HCT116 (cell line): ENCODE data around the gene AUTS2. TPM values are rescaled to one million over a fixed set of nuclear protein-coding genes. Genes with fewer than 3 reads are reported as not detected.

Source experiments
- ATAC-seq: fragments of 200-7000 bp; cut with Tn5 transposase; 2 replicates; pipeline ENCODE4 v1.9.1; 2020; ENCODE audit warnings: mild to moderate bottlenecking, moderate library complexity
- BruUV-seq: library from RNA; stranded (reverse); fragments of 400-500 nt; replicated peaks from 2 replicates; lab custom pipeline; 2021; lab: Mats Ljungman, UMichigan
- CTCF ChIA-PET: fragments of 300-600 bp; sonication (Branson Sonifier 250); formaldehyde crosslinking; loops from one replicate; lab custom pipeline; 2021; ENCODE audit warnings: antibody characterized with exemption; lab: Charles Lee
- POLR2A ChIA-PET: fragments of 300-600, 350-600 bp; sonication (Branson Sonifier 250); formaldehyde crosslinking; loops from one replicate; lab custom pipeline; 2021; ENCODE audit warnings: antibody characterized with exemption; lab: Charles Lee
- RAD21 ChIA-PET, 2 experiments: fragments of 300-600 bp; sonication (Branson Sonifier 250); formaldehyde crosslinking; loops; one replicate each; lab custom pipeline; 2023; ENCODE audit warnings: low total read pairs in 2 of 2; ENCODE audit not compliant: uncharacterized antibody in 2 of 2, unreplicated experiment in 2 of 2, low non-redundant PET in 1 of 2; lab: Charles Lee
- DNase-seq: peaks from one replicate; pipeline ENCODE4 v3.0.0-alpha.2; 2010; ENCODE audit warnings: low read depth, low spot score
- H2AFZ ChIP-seq: fragments of 200-600 bp; shearing (Covaris generic), sonication (generic); 2 replicates; pipeline ENCODE4 v1.6.1; 2017; ENCODE audit warnings: low read depth, mixed run types, mixed read lengths, antibody characterized with exemption, low read length; ENCODE audit not compliant: poor library complexity, severe bottlenecking
- H3K27ac ChIP-seq: 2 replicates; pipeline ENCODE4 v1.5.1; 2012; ENCODE audit warnings: low read depth, low read length
- H3K27me3 ChIP-seq: fragments of 200-600 bp; sonication (generic); 2 replicates; pipeline ENCODE4 v1.6.1; 2016; ENCODE audit warnings: mixed run types, low read length, mixed read lengths; ENCODE audit not compliant: insufficient read depth
- H3K36me3 ChIP-seq, 2 experiments: fragments of 200-500 bp in 1 of 2; fragments of 200-600 bp in 1 of 2; sonication (Bioruptor generic) in 1 of 2; sonication (generic) in 1 of 2; 2 replicates each; pipeline versions ENCODE4 v1.5.1 to v1.6.1; 2014 to 2016; ENCODE audit warnings: low read length in 2 of 2, inconsistent platforms in 1 of 2, mixed read lengths in 1 of 2, mixed run types in 1 of 2; ENCODE audit not compliant: insufficient read depth in 2 of 2, control insufficient read depth in 1 of 2
- H3K4me1 ChIP-seq, 2 experiments: fragments of 200-600 bp in 1 of 2; sonication (generic) in 1 of 2; 2 replicates each; pipeline versions ENCODE4 v1.5.1 to v1.6.1; 2012 to 2017; ENCODE audit warnings: low read length in 2 of 2, inconsistent platforms in 1 of 2, mild to moderate bottlenecking in 1 of 2, mixed read lengths in 1 of 2, mixed run types in 1 of 2, moderate library complexity in 1 of 2; ENCODE audit not compliant: insufficient read depth in 2 of 2, control insufficient read depth in 1 of 2
- H3K4me2 ChIP-seq: fragments of 200-600 bp; sonication (generic); 2 replicates; pipeline ENCODE4 v1.6.1; 2017; ENCODE audit warnings: mixed run types, low read length, mixed read lengths
- H3K4me3 ChIP-seq, 2 experiments: fragments of 200-600 bp in 1 of 2; sonication (generic) in 1 of 2; replicated peaks in 1 of 2; 2 replicates each; pipeline ENCODE4 v1.5.1; 2011 to 2016; ENCODE audit warnings: low read length in 2 of 2, control low read depth in 1 of 2, low read depth in 1 of 2, mild to moderate bottlenecking in 1 of 2, mixed read lengths in 1 of 2, mixed run types in 1 of 2
- H3K79me2 ChIP-seq: fragments of 200-600 bp; sonication (generic); 2 replicates; pipeline ENCODE4 v1.6.1; 2017; ENCODE audit warnings: mild to moderate bottlenecking, mixed run types, low read length, moderate library complexity, mixed read lengths; ENCODE audit not compliant: insufficient read depth
- H3K9ac ChIP-seq: fragments of 200-600 bp; sonication (generic); 2 replicates; pipeline ENCODE4 v1.6.1; 2016; ENCODE audit warnings: low read length, mixed read lengths
- H3K9me2 ChIP-seq: fragments of 200-600 bp; sonication (generic), shearing (Covaris generic); 2 replicates; pipeline ENCODE4 v1.6.1; 2017; ENCODE audit warnings: mixed run types, mild to moderate bottlenecking, moderate library complexity; ENCODE audit not compliant: insufficient read depth
- H3K9me3 ChIP-seq, 2 experiments: fragments of 200-500 bp in 1 of 2; fragments of 200-600 bp in 1 of 2; sonication (Bioruptor generic) in 1 of 2; sonication (generic) in 1 of 2; 2 replicates each; pipeline ENCODE4 v1.6.1; 2014 to 2017; ENCODE audit warnings: low read length in 2 of 2, mixed read lengths in 2 of 2, inconsistent platforms in 1 of 2, low read depth in 1 of 2, mild to moderate bottlenecking in 1 of 2, mixed run types in 1 of 2, moderate library complexity in 1 of 2; ENCODE audit not compliant: control insufficient read depth in 1 of 2, insufficient read depth in 1 of 2
- H4K20me1 ChIP-seq: fragments of 200-600 bp; sonication (generic), shearing (Covaris generic); 2 replicates; pipeline ENCODE4 v1.6.1; 2017; ENCODE audit warnings: mixed run types, mild to moderate bottlenecking, moderate library complexity; ENCODE audit not compliant: insufficient read depth
- CBX3 ChIP-seq: IDR thresholded peaks from 2 replicates; pipeline ENCODE4 v1.6.1; 2012; ENCODE audit warnings: low read depth
- CEBPB ChIP-seq: IDR thresholded peaks from 2 replicates; pipeline ENCODE4 v1.6.1; 2012; ENCODE audit warnings: low read depth
- EGR1 ChIP-seq: IDR thresholded peaks from 2 replicates; pipeline ENCODE4 v1.6.1; 2012; ENCODE audit warnings: low read depth
- ELF1 ChIP-seq: IDR thresholded peaks from 2 replicates; pipeline ENCODE4 v1.6.1; 2012; ENCODE audit warnings: low read depth, borderline replicate concordance
- EZH2 ChIP-seq: fragments of 200-600 bp; sonication (generic); IDR thresholded peaks from 2 replicates; pipeline ENCODE4 v1.6.1; 2017; ENCODE audit warnings: antibody characterized with exemption, mixed run types
- EZH2phosphoT487 ChIP-seq: fragments of 200-600 bp; IDR thresholded peaks from 2 replicates; pipeline ENCODE4 v1.6.1; 2018; ENCODE audit warnings: antibody characterized with exemption, borderline replicate concordance
- FOSL1 ChIP-seq: IDR thresholded peaks from 2 replicates; pipeline ENCODE4 v1.6.1; 2012; ENCODE audit warnings: low read depth
- JUND ChIP-seq: IDR thresholded peaks from 2 replicates; pipeline ENCODE4 v1.6.1; 2012
- POLR2A ChIP-seq: IDR thresholded peaks from 2 replicates; pipeline ENCODE4 v1.7.0; 2011; ENCODE audit warnings: borderline replicate concordance; ENCODE audit not compliant: insufficient read depth, insufficient read length; ENCODE audit errors: extremely low read depth
- POLR2AphosphoS5 ChIP-seq: IDR thresholded peaks from 2 replicates; pipeline ENCODE4 v1.6.1; 2011; ENCODE audit warnings: mild to moderate bottlenecking, low read depth, low read length, moderate library complexity
- RAD21 ChIP-seq: IDR thresholded peaks from 2 replicates; pipeline ENCODE4 v1.6.1; 2012; ENCODE audit warnings: low read depth, mild to moderate bottlenecking
- SIN3A ChIP-seq: IDR thresholded peaks from 2 replicates; pipeline ENCODE4 v1.6.1; 2012; ENCODE audit warnings: low read depth
- SRF ChIP-seq: IDR thresholded peaks from 2 replicates; pipeline ENCODE4 v1.6.1; 2012; ENCODE audit warnings: low read depth
- YY1 ChIP-seq: IDR thresholded peaks from 2 replicates; pipeline ENCODE4 v1.6.1; 2011; ENCODE audit warnings: low read length, low read depth, moderate library complexity, mild to moderate bottlenecking; ENCODE audit not compliant: insufficient replicate concordance; ENCODE audit errors: extremely low read depth
- ZFX ChIP-seq: fragments of 450-650 bp; IDR thresholded peaks from 2 replicates; pipeline ENCODE4 v1.6.1; 2017
- ZNF274 ChIP-seq: fragments of 200-500 bp; sonication (Bioruptor generic); IDR thresholded peaks from 2 replicates; pipeline ENCODE4 v1.6.1; 2014; ENCODE audit warnings: mild to moderate bottlenecking, low read depth, low read length, inconsistent platforms
- intact Hi-C: fragments of 100-400 bp; cut with micrococcal nuclease; formaldehyde crosslinking; loops from 2 replicates; pipeline ENCODE4 v1.10.0; 2022
- total RNA-seq: library from RNA; stranded (reverse); gene quantifications from one replicate; pipeline ENCODE4 v1.2.1, GENCODE V29; 2021; ENCODE audit not compliant: unreplicated experiment
- TF ChIP-seq, protein P1 (sequence below): IDR thresholded peaks from 2 replicates; pipeline ENCODE4 v1.6.1; 2012
- TF ChIP-seq, protein P2 (sequence below), 3 experiments: fragments of 200-600 bp in 1 of 3; sonication (generic) in 1 of 3; IDR thresholded peaks in 2 of 3; conservative IDR thresholded peaks in 1 of 3; 2 replicates each; pipeline ENCODE4 v1.5.1; 2012 to 2017; ENCODE audit warnings: low read depth in 2 of 3, low read length in 2 of 3, antibody characterized with exemption in 1 of 3, borderline replicate concordance in 1 of 3, control low read depth in 1 of 3, mild to moderate bottlenecking in 1 of 3, mixed read lengths in 1 of 3, mixed run types in 1 of 3, moderate library complexity in 1 of 3; ENCODE audit not compliant: insufficient read depth in 1 of 3
- TF ChIP-seq, protein P3 (sequence below): IDR thresholded peaks from 2 replicates; pipeline ENCODE4 v1.6.1; 2012
- TF ChIP-seq, protein P4 (sequence below): IDR thresholded peaks from 2 replicates; pipeline ENCODE4 v1.6.1; 2011; ENCODE audit warnings: mild to moderate bottlenecking, low read length, moderate library complexity; ENCODE audit not compliant: insufficient replicate concordance; ENCODE audit errors: extremely low read depth

Gene AUTS2
- total RNA-seq, 1 experiment from 2014 or later, result 0.93 TPM

DNA sequence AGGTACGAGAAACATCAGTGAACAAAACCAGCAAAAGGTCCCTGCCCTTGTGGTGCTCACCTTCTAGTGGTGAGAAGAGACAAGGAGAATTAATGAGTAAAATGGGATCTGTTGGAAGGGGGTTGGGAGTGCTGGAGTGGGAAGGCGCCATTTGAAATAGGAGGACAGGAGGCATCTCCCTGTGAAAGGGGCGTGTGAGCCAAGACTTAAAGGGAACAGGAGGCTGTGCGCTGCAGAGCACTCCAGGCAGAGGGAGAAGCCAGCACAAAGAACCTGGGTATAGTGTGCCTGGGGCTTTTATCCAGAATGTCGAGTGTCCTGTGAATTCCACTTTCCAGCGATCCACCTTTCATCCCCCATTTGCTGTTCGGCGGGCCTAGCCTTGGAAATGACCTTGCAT lies 1035.8 kb downstream of the AUTS2 start:
- no peak overlapping the region for H3K27ac ChIP-seq
- intact Hi-C loops, result no loop called here
- DNase-seq, result no peak
- no peaks in the 10 kb centered on the region for H3K79me2 ChIP-seq
- H3K27me3 ChIP-seq, result no peaks in the 10 kb centered on the region
- no peak overlapping the region for H3K9ac ChIP-seq
- no TSS peak for BruUV-seq
- no peaks in the 10 kb centered on the region for H3K4me1 ChIP-seq
- peaks cover 4 to 22% of the 10 kb centered on the region in 2 experiments; a peak in 2 of 4 replicates for H3K9me3 ChIP-seq
- TF ChIP-seq CBX3 (no peak), EZH2phosphoT487 (no peak), EZH2 (no peak), SIN3A (no peak), EGR1 (no peak), RAD21 (no peak), POLR2A (no peak), JUND (no peak), SRF (no peak), FOSL1 (no peak), ZFX (no peak), YY1 (no peak), ELF1 (no peak), CEBPB (no peak), ZNF274 (no peak), POLR2AphosphoS5 (no peak)
- TF ChIP-seq, protein P1, sequence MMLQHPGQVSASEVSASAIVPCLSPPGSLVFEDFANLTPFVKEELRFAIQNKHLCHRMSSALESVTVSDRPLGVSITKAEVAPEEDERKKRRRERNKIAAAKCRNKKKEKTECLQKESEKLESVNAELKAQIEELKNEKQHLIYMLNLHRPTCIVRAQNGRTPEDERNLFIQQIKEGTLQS, result no peak
- TF ChIP-seq, protein P2, sequence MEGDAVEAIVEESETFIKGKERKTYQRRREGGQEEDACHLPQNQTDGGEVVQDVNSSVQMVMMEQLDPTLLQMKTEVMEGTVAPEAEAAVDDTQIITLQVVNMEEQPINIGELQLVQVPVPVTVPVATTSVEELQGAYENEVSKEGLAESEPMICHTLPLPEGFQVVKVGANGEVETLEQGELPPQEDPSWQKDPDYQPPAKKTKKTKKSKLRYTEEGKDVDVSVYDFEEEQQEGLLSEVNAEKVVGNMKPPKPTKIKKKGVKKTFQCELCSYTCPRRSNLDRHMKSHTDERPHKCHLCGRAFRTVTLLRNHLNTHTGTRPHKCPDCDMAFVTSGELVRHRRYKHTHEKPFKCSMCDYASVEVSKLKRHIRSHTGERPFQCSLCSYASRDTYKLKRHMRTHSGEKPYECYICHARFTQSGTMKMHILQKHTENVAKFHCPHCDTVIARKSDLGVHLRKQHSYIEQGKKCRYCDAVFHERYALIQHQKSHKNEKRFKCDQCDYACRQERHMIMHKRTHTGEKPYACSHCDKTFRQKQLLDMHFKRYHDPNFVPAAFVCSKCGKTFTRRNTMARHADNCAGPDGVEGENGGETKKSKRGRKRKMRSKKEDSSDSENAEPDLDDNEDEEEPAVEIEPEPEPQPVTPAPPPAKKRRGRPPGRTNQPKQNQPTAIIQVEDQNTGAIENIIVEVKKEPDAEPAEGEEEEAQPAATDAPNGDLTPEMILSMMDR (IDR thresholded peaks at IDR 0.05 in 2 of 3, conservative IDR thresholded peaks at IDR 0.05 in 1 of 3; ENCODE audit: borderline replicate concordance in 1 of 3, insufficient read depth in 1 of 3, low read depth in 2 of 3, low read length in 2 of 3), result no peak
- TF ChIP-seq, protein P3, sequence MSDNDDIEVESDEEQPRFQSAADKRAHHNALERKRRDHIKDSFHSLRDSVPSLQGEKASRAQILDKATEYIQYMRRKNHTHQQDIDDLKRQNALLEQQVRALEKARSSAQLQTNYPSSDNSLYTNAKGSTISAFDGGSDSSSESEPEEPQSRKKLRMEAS, result no peak
- TF ChIP-seq, protein P4, sequence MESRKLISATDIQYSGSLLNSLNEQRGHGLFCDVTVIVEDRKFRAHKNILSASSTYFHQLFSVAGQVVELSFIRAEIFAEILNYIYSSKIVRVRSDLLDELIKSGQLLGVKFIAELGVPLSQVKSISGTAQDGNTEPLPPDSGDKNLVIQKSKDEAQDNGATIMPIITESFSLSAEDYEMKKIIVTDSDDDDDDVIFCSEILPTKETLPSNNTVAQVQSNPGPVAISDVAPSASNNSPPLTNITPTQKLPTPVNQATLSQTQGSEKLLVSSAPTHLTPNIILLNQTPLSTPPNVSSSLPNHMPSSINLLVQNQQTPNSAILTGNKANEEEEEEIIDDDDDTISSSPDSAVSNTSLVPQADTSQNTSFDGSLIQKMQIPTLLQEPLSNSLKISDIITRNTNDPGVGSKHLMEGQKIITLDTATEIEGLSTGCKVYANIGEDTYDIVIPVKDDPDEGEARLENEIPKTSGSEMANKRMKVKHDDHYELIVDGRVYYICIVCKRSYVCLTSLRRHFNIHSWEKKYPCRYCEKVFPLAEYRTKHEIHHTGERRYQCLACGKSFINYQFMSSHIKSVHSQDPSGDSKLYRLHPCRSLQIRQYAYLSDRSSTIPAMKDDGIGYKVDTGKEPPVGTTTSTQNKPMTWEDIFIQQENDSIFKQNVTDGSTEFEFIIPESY, result no peak
- no peaks in the 10 kb centered on the region for H3K9me2 ChIP-seq
- no peak overlapping the region for H2AFZ ChIP-seq
- ChIA-PET CTCF (no interaction called here), RAD21 (no interaction called here), POLR2A (no interaction called here)
- no peaks in the 10 kb centered on the region for H4K20me1 ChIP-seq
- H3K4me2 ChIP-seq, result no peak overlapping the region
- H3K4me3 ChIP-seq, result no peak overlapping the region
- ATAC-seq, result no peak
- H3K36me3 ChIP-seq, result no peaks in the 10 kb centered on the region
